Keratinocyte (primary cell): ENCODE measurements around the gene CNKSR3. TPM values are rescaled to one million over a fixed set of nuclear protein-coding genes. Genes with fewer than 3 reads are reported as not detected.

Source experiments
- DNase-seq: peaks from one replicate; pipeline ENCODE4 v3.0.0-alpha.2; 2011; ENCODE audit warnings: low read depth, missing footprints, low spot score
- FAIRE-seq: peaks from 2 replicates; lab custom pipeline; 2011; peaks lifted over from hg19 to GRCh38; lab: Jason Lieb, UNC
- H2AFZ ChIP-seq: 2 replicates; pipeline ENCODE4 v1.6.0; 2012; ENCODE audit warnings: low read length, control low read depth, inconsistent platforms; ENCODE audit not compliant: control insufficient read depth
- H3K27ac ChIP-seq: 2 replicates; pipeline ENCODE4 v1.5.1; 2011; ENCODE audit warnings: low read length; ENCODE audit not compliant: control insufficient read depth, insufficient read depth
- H3K27me3 ChIP-seq: 3 replicates; pipeline ENCODE4 v1.6.0; 2011; ENCODE audit warnings: low read length; ENCODE audit not compliant: control insufficient read depth, insufficient read depth; ENCODE audit errors: extremely low read depth
- H3K36me3 ChIP-seq, 2 experiments: 2 replicates in 1 of 2; 3 replicates in 1 of 2; pipeline ENCODE4 v1.5.1; 2011; ENCODE audit warnings: low read length in 2 of 2, mild to moderate bottlenecking in 1 of 2; ENCODE audit not compliant: control insufficient read depth in 2 of 2, insufficient read depth in 2 of 2; ENCODE audit errors: extremely low read depth in 1 of 2
- H3K4me1 ChIP-seq: 3 replicates; pipeline ENCODE4 v1.5.1; 2011; ENCODE audit warnings: low read length; ENCODE audit not compliant: control insufficient read depth, insufficient read depth; ENCODE audit errors: extremely low read depth
- H3K4me2 ChIP-seq: 3 replicates; pipeline ENCODE4 v1.6.0; 2011; ENCODE audit warnings: low read depth, low read length; ENCODE audit not compliant: control insufficient read depth, insufficient read depth; ENCODE audit errors: extremely low read depth
- H3K4me3 ChIP-seq, 3 experiments: fragments of 200-600 bp in 1 of 3; sonication (generic) in 1 of 3; 2 replicates in 2 of 3; 3 replicates in 1 of 3; pipeline ENCODE4 v1.5.1; 2011 to 2016; ENCODE audit warnings: low read length in 3 of 3, mild to moderate bottlenecking in 3 of 3, control low read depth in 2 of 3, inconsistent platforms in 1 of 3, low read depth in 1 of 3, mixed read lengths in 1 of 3, mixed run types in 1 of 3, moderate library complexity in 1 of 3; ENCODE audit not compliant: control insufficient read depth in 2 of 3, insufficient read depth in 2 of 3; ENCODE audit errors: extremely low read depth in 1 of 3
- H3K79me2 ChIP-seq: 2 replicates; pipeline ENCODE4 v1.6.0; 2012; ENCODE audit warnings: low read length; ENCODE audit not compliant: control insufficient read depth, insufficient read depth
- H3K9ac ChIP-seq: 3 replicates; pipeline ENCODE4 v1.6.0; 2011; ENCODE audit warnings: low read length; ENCODE audit not compliant: control insufficient read depth, insufficient read depth; ENCODE audit errors: extremely low read depth
- H3K9me1 ChIP-seq: 3 replicates; pipeline ENCODE4 v1.6.0; 2011; ENCODE audit warnings: low read length; ENCODE audit not compliant: control insufficient read depth, insufficient read depth; ENCODE audit errors: extremely low read depth
- H3K9me3 ChIP-seq: 2 replicates; pipeline ENCODE4 v1.5.1; 2012; ENCODE audit warnings: low read depth, low read length; ENCODE audit not compliant: control insufficient read depth
- H4K20me1 ChIP-seq: 3 replicates; pipeline ENCODE4 v1.6.0; 2011; ENCODE audit warnings: low read length; ENCODE audit not compliant: control insufficient read depth, insufficient read depth; ENCODE audit errors: extremely low read depth
- EZH2 ChIP-seq: IDR thresholded peaks from one replicate; pipeline ENCODE4 v1.6.1; 2012; ENCODE audit warnings: inconsistent platforms, mild to moderate bottlenecking, low read length, moderate library complexity
- dilution Hi-C: fragments of 300-500 bp; cut with MboI; formaldehyde crosslinking; loops from one replicate; pipeline ENCODE4 v1.7.0; 2020; ENCODE audit warnings: low sequenced_read_pairs; ENCODE audit not compliant: extremely low pct_ligation_motif_present
- polyA plus RNA-seq, 5 experiments: library from polyadenylated mRNA; depleted of rRNA in 3 of 5; stranded (reverse) in 3 of 5; stranded (forward) in 1 of 5; unstranded in 1 of 5; fragments of >200 nt; gene quantifications; 1 replicate in 1 of 5; 2 replicates in 3 of 5; 3 replicates in 1 of 5; pipeline versions ENCODE4 v1.2.1 to v1.2.3, GENCODE V29; 2011 to 2012; ENCODE audit warnings: missing spikeins in 2 of 5, low read depth in 1 of 5, low replicate concordance in 1 of 5
- TF ChIP-seq, protein P1 (sequence below), 3 experiments: IDR thresholded peaks in 1 of 3; conservative IDR thresholded peaks in 1 of 3; optimal IDR thresholded peaks in 1 of 3; 2 replicates in 2 of 3; 3 replicates in 1 of 3; pipeline versions ENCODE3 to v1.5.1; 2011; ENCODE audit warnings: low read length in 3 of 3, mild to moderate bottlenecking in 3 of 3, moderate library complexity in 2 of 3, control low read depth in 1 of 3, inconsistent platforms in 1 of 3; ENCODE audit not compliant: insufficient read depth in 2 of 3; ENCODE audit errors: extremely low read depth in 1 of 3

Gene CNKSR3
- polyA plus RNA-seq, 1 donor (not counting 4 experiments of a cell fraction or from before 2014, with no cell fraction given): 2.0 TPM

DNA sequence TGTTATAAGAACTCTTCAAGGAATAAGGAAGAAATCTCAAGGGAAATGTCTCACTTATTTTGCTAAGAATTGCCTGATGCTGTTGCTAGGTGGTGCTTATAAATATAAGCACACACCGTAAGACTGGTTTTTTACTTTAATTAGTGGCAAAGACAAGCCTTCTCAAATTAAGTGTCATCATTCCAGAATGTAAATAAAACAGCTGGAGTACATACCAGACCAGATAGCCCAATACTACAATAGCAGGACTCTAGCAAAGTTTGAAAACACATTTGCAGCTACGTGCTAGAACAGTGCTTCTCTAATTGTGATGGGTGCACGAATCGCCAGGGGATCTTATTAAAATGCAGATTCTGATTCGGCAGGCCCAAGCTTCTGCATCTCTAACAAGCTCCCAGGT is 6.8 kb downstream of the CNKSR3 start:
- Histone ChIP-seq H3K9me1 (no peaks in the 10 kb centered on the region), H3K27me3 (no peaks in the 10 kb centered on the region), H4K20me1 (no peaks in the 10 kb centered on the region), H3K79me2 (peaks cover 2% of the 10 kb centered on the region), H2AFZ (no peak overlapping the region), H3K4me1 (peaks cover 5% of the 10 kb centered on the region), H3K27ac (no peak overlapping the region), H3K9me3 (no peaks in the 10 kb centered on the region), H3K36me3 (peaks cover 0 to 2% of the 10 kb centered on the region in 2 experiments), H3K9ac (no peak overlapping the region), H3K4me2 (no peak overlapping the region), H3K4me3 (no peak overlapping the region)
- dilution Hi-C loops: no loop called here
- DNase-seq: no peak
- FAIRE-seq: no peak
- no peak for TF ChIP-seq EZH2
- TF ChIP-seq, protein P1, sequence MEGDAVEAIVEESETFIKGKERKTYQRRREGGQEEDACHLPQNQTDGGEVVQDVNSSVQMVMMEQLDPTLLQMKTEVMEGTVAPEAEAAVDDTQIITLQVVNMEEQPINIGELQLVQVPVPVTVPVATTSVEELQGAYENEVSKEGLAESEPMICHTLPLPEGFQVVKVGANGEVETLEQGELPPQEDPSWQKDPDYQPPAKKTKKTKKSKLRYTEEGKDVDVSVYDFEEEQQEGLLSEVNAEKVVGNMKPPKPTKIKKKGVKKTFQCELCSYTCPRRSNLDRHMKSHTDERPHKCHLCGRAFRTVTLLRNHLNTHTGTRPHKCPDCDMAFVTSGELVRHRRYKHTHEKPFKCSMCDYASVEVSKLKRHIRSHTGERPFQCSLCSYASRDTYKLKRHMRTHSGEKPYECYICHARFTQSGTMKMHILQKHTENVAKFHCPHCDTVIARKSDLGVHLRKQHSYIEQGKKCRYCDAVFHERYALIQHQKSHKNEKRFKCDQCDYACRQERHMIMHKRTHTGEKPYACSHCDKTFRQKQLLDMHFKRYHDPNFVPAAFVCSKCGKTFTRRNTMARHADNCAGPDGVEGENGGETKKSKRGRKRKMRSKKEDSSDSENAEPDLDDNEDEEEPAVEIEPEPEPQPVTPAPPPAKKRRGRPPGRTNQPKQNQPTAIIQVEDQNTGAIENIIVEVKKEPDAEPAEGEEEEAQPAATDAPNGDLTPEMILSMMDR (optimal IDR thresholded peaks at IDR 0.05 in 1 of 3, IDR thresholded peaks at IDR 0.05 in 1 of 3, conservative IDR thresholded peaks at IDR 0.05 in 1 of 3; ENCODE audit: extremely low read depth in 1 of 3, insufficient read depth in 2 of 3, low read length in 3 of 3): no peak

DNA sequence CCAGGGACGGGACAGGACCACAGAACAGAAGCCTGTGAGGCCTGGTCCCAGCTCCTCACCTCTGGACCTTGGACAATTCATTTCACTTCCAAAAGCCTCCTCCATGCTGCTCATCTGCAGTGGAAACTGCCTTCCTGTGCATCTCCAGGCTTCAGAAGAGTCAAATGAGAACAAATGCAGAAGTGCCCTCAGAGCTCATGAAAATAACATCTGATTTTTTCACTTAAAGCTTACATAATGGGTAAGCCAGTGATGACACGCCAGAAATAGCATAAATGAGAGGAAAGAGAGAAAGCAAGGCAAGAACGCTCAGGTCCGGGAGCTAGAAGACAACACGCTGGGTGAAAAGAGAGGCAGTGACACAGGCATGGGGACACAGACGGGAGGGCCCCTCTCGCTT is 7.9 kb downstream of the CNKSR3 start:
- H3K4me2 ChIP-seq: no peak overlapping the region
- no peak overlapping the region for H3K27ac ChIP-seq
- no peaks in the 10 kb centered on the region for H3K79me2 ChIP-seq

More for the DNA sequence above, 7.9 kb downstream of the CNKSR3 start:
- no peak for DNase-seq
- H3K9me3 ChIP-seq: no peaks in the 10 kb centered on the region
- no peaks in the 10 kb centered on the region for H4K20me1 ChIP-seq
- H3K36me3 ChIP-seq: peaks cover 0 to 2% of the 10 kb centered on the region in 2 experiments
- FAIRE-seq: no peak
- no peaks in the 10 kb centered on the region for H3K9me1 ChIP-seq
- no peaks in the 10 kb centered on the region for H3K4me1 ChIP-seq
- dilution Hi-C loops: no loop called here
- H3K9ac ChIP-seq: no peak overlapping the region
- H2AFZ ChIP-seq: no peak overlapping the region
- no peak overlapping the region for H3K4me3 ChIP-seq
- no peak for TF ChIP-seq EZH2
- TF ChIP-seq, protein P1 (optimal IDR thresholded peaks at IDR 0.05 in 1 of 3, IDR thresholded peaks at IDR 0.05 in 1 of 3, conservative IDR thresholded peaks at IDR 0.05 in 1 of 3; ENCODE audit: extremely low read depth in 1 of 3, insufficient read depth in 2 of 3, low read length in 3 of 3): no peak
- H3K27me3 ChIP-seq: no peaks in the 10 kb centered on the region
